GM12874 (cell line): ENCODE data around the gene ELMO1.

Experiments
- CTCF ChIP-seq: IDR thresholded peaks from 2 replicates; pipeline ENCODE4 v1.5.1; 2011; ENCODE audit warnings: low read depth, mild to moderate bottlenecking, control low read depth, low read length, moderate library complexity; ENCODE audit not compliant: insufficient read depth

The ELMO1 gene

DNA sequence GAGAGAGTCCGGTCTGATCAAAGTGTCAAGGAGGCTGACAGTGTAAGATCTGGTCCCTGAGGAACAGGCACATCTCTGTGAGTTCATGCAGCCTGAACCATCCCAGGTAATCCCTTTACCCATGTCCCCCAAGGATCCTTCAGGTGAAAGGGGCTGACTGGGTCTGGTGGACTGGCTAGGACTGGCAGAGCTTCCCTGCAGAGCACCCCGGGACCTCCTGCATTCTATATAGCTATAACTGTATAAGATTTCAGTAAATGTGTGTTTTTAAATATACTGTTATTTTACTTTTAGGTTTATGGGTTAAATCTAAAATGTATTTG lies 246.8 kb downstream of the ELMO1 start:
- no peak for TF ChIP-seq CTCF

DNA sequence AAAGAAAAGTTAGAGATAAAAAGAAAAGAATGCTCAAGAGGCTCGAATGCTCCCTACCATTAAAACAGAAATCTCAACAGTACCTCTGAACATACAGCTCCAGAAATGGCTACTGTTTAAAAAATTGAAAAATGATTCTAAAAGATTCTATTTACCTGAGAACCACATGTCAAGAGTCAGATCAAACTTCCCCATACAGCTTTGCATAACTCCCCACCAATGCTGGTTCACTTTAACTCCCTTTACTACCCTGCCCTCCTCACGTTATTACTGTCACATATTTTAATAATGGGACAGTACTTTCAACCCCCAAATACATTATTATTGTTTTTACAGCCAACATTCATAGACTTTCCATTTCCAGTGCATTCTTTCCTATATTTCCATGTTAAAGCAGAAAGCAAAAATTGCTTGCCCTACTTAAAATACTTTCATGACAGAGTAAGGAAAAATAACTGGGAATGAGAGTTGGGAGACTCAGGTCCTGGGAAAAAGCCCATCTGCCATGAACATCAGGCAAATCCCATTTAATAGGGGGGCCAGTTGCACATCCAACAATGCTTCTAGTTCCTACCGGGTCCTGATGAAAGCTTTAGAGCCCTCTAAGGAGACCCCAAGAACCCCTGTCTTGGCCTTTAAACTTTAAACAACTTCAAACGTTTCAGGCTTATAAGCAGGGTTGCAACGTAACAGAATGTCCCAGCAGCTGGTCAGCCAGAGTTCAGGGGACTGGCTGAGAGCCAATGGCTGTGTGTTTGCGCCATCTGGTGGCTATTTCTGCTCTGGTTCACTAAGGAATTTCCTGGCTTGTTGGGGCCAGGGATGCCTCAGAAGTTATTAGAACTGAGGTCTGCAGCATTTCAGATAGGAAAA lies 247.4 kb downstream of the ELMO1 start:
- peak; percentile 76 for TF ChIP-seq CTCF

DNA sequence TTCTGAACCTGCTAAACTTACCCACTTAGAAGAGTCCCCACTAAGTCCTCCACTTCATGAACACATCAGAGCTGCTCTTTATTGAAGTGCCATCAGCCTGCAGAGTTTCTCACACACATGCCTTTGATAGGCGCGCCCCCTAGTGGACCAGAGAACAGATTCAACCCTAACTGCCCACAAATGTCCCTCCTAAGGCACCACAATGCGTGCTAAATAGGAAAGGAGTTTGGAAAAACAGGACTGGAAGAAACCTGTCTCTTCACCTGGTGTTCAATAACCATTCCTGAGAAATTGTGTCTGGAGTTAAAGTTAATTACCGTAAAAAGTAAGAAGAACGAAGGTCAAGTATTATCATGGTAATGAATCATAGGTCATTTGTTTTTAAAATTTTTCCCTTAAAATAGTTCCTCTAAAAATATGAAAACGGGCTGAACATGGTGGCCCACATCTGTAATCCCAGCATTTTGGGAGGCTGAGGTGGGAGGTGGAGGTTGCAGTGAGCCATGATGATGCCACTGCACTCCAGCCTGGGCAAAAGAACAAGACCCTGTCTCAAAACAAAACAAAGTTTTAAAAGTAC lies 249.7 kb downstream of the ELMO1 start:
- peak; percentile 83 for TF ChIP-seq CTCF

DNA sequence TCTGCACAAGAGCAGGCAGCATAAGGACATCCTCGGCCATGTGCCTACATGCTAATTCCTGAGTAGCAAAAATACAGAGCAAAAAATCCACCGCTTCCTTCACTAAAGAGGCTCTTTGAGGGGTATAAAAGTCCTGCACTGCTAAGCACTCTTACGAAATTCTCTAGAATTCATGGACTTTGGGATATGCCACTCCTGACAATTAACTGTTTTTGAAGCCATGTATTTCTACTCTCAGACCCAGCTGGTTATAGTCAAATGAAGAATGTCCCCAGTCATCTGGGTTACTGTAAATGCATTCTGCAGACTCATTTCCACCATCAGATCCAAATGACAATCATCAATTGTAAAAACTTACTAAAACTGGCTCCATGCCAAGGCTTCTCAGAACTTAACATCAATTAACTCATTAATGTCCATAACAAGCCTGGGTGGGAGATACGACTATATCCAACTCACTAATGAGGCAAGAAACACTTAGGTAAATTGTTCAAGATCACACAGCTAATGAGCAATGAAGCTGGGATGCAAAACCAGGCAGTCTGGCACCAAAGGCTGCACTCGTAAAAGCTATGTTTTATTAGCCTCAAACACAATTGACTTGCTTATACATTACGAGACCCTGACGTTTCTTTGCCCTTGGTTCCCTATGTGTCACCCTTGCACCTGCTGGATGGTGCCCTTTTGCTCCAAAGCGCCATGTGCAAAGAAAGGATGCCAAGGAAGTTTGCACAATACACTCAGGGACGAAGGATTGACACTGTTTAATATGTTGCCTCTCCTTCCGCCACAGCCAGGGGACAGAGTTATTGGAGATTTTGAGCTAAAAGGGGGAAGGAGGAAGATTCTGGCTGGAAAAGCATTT lies 250.4 kb downstream of the ELMO1 start:
- TF ChIP-seq CTCF = no peak

DNA sequence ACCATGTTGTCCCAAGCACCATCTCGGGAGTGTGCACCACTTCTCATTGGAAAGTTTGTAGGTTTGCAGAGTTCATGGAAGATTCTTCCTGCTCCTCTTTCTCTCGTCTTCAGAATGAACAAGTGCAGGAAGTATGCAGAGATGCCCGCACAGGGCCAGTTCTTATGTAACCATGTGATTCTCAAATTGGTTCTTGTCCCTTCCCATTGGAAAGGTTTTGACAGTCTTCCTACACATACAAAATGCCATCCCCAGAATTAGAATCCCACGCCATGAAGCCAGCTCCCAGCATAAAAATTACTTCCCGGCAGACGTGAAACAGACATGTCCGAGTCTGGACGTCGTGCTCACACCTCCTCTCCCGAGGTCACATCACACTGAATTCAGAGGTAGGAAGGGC lies 251.6 kb downstream of the ELMO1 start:
- no peak for TF ChIP-seq CTCF

GRCh38 chr7:37196676-37197075 lies 252.0 kb downstream of the ELMO1 start:
- TF ChIP-seq CTCF = no peak

DNA sequence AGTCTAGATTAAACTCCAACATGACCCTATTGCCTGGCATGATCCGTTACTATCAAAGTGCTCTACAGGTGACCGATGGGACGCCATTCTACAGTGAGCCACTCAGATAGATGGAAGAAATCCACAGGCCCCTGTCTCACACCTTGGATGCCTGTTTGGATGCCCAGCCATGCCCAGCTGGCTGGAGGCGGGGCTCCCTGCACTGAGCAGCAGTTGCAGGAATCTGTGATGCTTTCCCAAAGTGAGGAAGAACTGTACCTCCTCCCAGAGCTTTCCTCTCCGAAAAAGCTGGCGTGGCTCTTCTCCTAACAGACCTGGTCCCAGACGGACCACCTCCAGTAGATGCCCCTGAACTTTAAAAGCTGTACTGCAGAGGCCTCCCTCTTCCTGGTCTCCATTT lies 253.3 kb downstream of the ELMO1 start:
- TF ChIP-seq CTCF = no peak
